SK-N-MC (cell line): ENCODE results near the gene NHSL2.

Experiments
- EZH2 ChIP-seq: fragments of 200-600 bp; sonication (generic); IDR thresholded peaks from one replicate; pipeline ENCODE4 v1.6.1; 2017; ENCODE audit warnings: antibody characterized with exemption
- FOXP2 ChIP-seq: optimal IDR thresholded peaks from 2 replicates; pipeline ENCODE3; 2011; ENCODE audit warnings: mild to moderate bottlenecking, moderate library complexity; ENCODE audit not compliant: insufficient read depth; ENCODE audit errors: extremely low read length, control extremely low read depth
- POLR2AphosphoS5 ChIP-seq: IDR thresholded peaks from 2 replicates; pipeline ENCODE4 v1.6.1; 2012; ENCODE audit warnings: mild to moderate bottlenecking, low read depth, low read length, borderline replicate concordance

GRCh38 chrX:72016881-72017783 lies 106.5 kb downstream of the NHSL2 start:
- no peak for TF ChIP-seq EZH2
- TF ChIP-seq POLR2AphosphoS5, result no peak
- TF ChIP-seq FOXP2, result no peak
